SU-DHL-6 (cell line): ENCODE results near the gene GP9.

Source experiments
- EZH2phosphoT487 ChIP-seq: fragments of 200-600 bp; sonication (generic), shearing (Covaris generic); conservative IDR thresholded peaks from 2 replicates; pipeline ENCODE4 v1.6.1; 2018; ENCODE audit warnings: mild to moderate bottlenecking, antibody characterized with exemption, low read length, moderate library complexity, mixed read lengths
- TF ChIP-seq, protein P1 (sequence below): fragments of 200-600 bp; sonication (generic); IDR thresholded peaks from one replicate; pipeline ENCODE4 v1.5.1; 2017; ENCODE audit warnings: antibody characterized with exemption, mild to moderate bottlenecking, low read length, moderate library complexity; ENCODE audit not compliant: insufficient read depth, poor library complexity, severe bottlenecking

DNA sequence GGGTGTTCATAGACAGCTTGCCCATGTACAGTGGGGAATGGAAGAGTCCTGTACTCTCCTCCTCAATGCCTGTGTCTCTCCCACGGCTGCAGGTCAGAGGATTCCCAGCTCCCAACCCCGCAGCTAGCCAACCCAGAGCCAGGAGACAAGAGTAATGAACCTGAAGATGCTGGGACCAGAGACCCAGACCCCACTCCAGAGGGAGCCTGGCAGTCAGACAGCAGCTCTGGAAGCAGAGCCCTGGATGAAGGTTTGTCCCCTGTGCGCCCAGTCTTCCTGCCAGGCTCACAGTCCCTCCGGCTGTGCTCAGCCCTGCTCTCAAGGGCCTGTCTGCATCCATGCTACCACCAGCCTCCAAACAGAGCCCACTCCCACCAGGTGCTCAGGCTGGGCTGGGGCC lies 30.0 kb upstream of the GP9 start:
- TF ChIP-seq, protein P1, sequence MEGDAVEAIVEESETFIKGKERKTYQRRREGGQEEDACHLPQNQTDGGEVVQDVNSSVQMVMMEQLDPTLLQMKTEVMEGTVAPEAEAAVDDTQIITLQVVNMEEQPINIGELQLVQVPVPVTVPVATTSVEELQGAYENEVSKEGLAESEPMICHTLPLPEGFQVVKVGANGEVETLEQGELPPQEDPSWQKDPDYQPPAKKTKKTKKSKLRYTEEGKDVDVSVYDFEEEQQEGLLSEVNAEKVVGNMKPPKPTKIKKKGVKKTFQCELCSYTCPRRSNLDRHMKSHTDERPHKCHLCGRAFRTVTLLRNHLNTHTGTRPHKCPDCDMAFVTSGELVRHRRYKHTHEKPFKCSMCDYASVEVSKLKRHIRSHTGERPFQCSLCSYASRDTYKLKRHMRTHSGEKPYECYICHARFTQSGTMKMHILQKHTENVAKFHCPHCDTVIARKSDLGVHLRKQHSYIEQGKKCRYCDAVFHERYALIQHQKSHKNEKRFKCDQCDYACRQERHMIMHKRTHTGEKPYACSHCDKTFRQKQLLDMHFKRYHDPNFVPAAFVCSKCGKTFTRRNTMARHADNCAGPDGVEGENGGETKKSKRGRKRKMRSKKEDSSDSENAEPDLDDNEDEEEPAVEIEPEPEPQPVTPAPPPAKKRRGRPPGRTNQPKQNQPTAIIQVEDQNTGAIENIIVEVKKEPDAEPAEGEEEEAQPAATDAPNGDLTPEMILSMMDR = no peak
- no peak for TF ChIP-seq EZH2phosphoT487
